Mesendoderm (in vitro differentiated cells): Measurements from ENCODE around the gene RYR2. TPM values are rescaled to one million over a fixed set of nuclear protein-coding genes. Genes with fewer than 3 reads are reported as not detected.

Experiments used
- DNase-seq: peaks from one replicate; pipeline ENCODE4 v3.0.0; 2013
- H2AK5ac ChIP-seq: 2 replicates; pipeline ENCODE4 v1.6.1; 2013; ENCODE audit warnings: low read length, inconsistent platforms
- H2BK120ac ChIP-seq: 2 replicates; pipeline ENCODE4 v1.6.1; 2013; ENCODE audit warnings: low read depth, mild to moderate bottlenecking, low read length, moderate library complexity, mixed read lengths
- H2BK15ac ChIP-seq: replicated peaks from 2 replicates; pipeline ENCODE4 v1.6.1; 2013; ENCODE audit warnings: low read depth, mild to moderate bottlenecking, moderate library complexity
- H2BK5ac ChIP-seq: 2 replicates; pipeline ENCODE4 v1.6.1; 2013; ENCODE audit warnings: low read length, inconsistent platforms
- H3K18ac ChIP-seq: 2 replicates; pipeline ENCODE4 v1.6.1; 2013; ENCODE audit warnings: mild to moderate bottlenecking, low read length, mixed read lengths
- H3K23ac ChIP-seq: one replicate; pipeline ENCODE4 v1.6.1; 2013; ENCODE audit warnings: low read length
- H3K27ac ChIP-seq: 2 replicates; pipeline ENCODE4 v1.5.1; 2013; ENCODE audit warnings: low read depth, mild to moderate bottlenecking, inconsistent platforms, low read length, moderate library complexity
- H3K27me3 ChIP-seq: 2 replicates; pipeline ENCODE4 v1.6.1; 2013; ENCODE audit warnings: low read length, control low read depth, mild to moderate bottlenecking, inconsistent platforms; ENCODE audit not compliant: insufficient read depth, poor library complexity
- H3K36me3 ChIP-seq: 2 replicates; pipeline ENCODE4 v1.6.1; 2013; ENCODE audit warnings: low read length, inconsistent platforms; ENCODE audit not compliant: control insufficient read depth, insufficient read depth
- H3K4ac ChIP-seq: one replicate; pipeline ENCODE4 v1.6.1; 2013; ENCODE audit warnings: low read depth, mild to moderate bottlenecking, low read length, moderate library complexity
- H3K4me1 ChIP-seq: 2 replicates; pipeline ENCODE4 v1.6.1; 2013; ENCODE audit warnings: low read depth, low read length, inconsistent platforms; ENCODE audit not compliant: control insufficient read depth
- H3K4me2 ChIP-seq: 2 replicates; pipeline ENCODE4 v1.6.1; 2013; ENCODE audit warnings: low read length
- H3K4me3 ChIP-seq: 2 replicates; pipeline ENCODE4 v1.5.1; 2013; ENCODE audit warnings: mild to moderate bottlenecking, low read length
- H3K56ac ChIP-seq: one replicate; pipeline ENCODE4 v1.6.1; 2013; ENCODE audit warnings: low read length
- H3K79me1 ChIP-seq: 2 replicates; pipeline ENCODE4 v1.6.1; 2013; ENCODE audit warnings: low read length, inconsistent platforms
- H3K79me2 ChIP-seq: 2 replicates; pipeline ENCODE4 v1.6.1; 2013; ENCODE audit warnings: mild to moderate bottlenecking, low read length; ENCODE audit not compliant: control insufficient read depth, insufficient read depth
- H3K9ac ChIP-seq: 2 replicates; pipeline ENCODE4 v1.6.1; 2013; ENCODE audit warnings: low read length, inconsistent platforms
- H4K5ac ChIP-seq: one replicate; pipeline ENCODE4 v1.6.1; 2013; ENCODE audit warnings: low read length
- H4K8ac ChIP-seq: one replicate; pipeline ENCODE4 v1.6.1; 2013; ENCODE audit warnings: low read depth, mild to moderate bottlenecking, control low read depth, low read length, moderate library complexity
- WGBS: extraction: QIAGEN DNeasy Blood & Tissue Kit; methylation state at CpG from one replicate; pipeline ENCODE4 v1.1.7; 2013; ENCODE audit warnings: low lambda C conversion rate, missing lambda C conversion rate; ENCODE audit not compliant: insufficient coverage; ENCODE audit errors: extremely low coverage; 5-methylcytosine and 5-hydroxymethylcytosine counted together
- polyA plus RNA-seq, 2 experiments: library from polyadenylated mRNA; stranded (reverse); fragments of 200-250 nt; gene quantifications; one replicate each; pipeline ENCODE4 v1.2.3, GENCODE V29; 2013

The RYR2 gene
- polyA plus RNA-seq (2013, experiment 1 of 2), result 5.0 TPM
- polyA plus RNA-seq (2013, experiment 2 of 2), result 4.5 TPM

- peak within 1 kb of the TSS; percentile 47 for H3K4me3 ChIP-seq
- peak; percentile 87 for DNase-seq
- peak within 1 kb of the TSS; percentile 86 for H3K18ac ChIP-seq
- H3K4ac ChIP-seq, result peak within 1 kb of the TSS; percentile 49
- H3K79me2 ChIP-seq, result peaks cover 30% of the 10 kb centered on the region
- H2AK5ac ChIP-seq, result no peak within 1 kb of the TSS
- peak within 1 kb of the TSS; percentile 96 for H3K4me2 ChIP-seq
- H3K36me3 ChIP-seq, result no peaks in the 10 kb centered on the region
- H3K27me3 ChIP-seq, result no peaks in the 10 kb centered on the region
- no peak within 1 kb of the TSS for H3K27ac ChIP-seq
- peak within 1 kb of the TSS; percentile 85 for H3K56ac ChIP-seq
- H2BK15ac ChIP-seq, result no peak within 1 kb of the TSS
- peaks cover 9% of the 10 kb centered on the region for H3K4me1 ChIP-seq
- WGBS, result no CpG with 5 or more reads among the region's 87 CpGs
- H4K8ac ChIP-seq, result no peak within 1 kb of the TSS
- H2BK5ac ChIP-seq, result no peak within 1 kb of the TSS
- H4K5ac ChIP-seq, result no peak within 1 kb of the TSS
- peak within 1 kb of the TSS; percentile 75 for H3K9ac ChIP-seq
- no peak within 1 kb of the TSS for H2BK120ac ChIP-seq
- peak within 1 kb of the TSS; percentile 89 for H3K23ac ChIP-seq
- H3K79me1 ChIP-seq, result peaks cover 3% of the 10 kb centered on the region
These were observed at the start of gene RYR2 for GRCh38 chr1:237041795-237042525. TSS of gene RYR2 (plus strand) at chr1:237042184. CDS start at chr1:237042522, 338 bp downstream.

- no peak overlapping the region for H3K56ac ChIP-seq
- DNase-seq, result no peak
- H3K4me3 ChIP-seq, result no peak overlapping the region
- no peak overlapping the region for H2BK120ac ChIP-seq
- H3K79me1 ChIP-seq, result no peaks in the 10 kb centered on the region
- H2AK5ac ChIP-seq, result no peak overlapping the region
- no peak overlapping the region for H3K27ac ChIP-seq
- no peaks in the 10 kb centered on the region for H3K79me2 ChIP-seq
- no peaks in the 10 kb centered on the region for H3K27me3 ChIP-seq
- WGBS, result no CpG with 5 or more reads among the region's 8 CpGs
- no peak overlapping the region for H3K4ac ChIP-seq
- H3K4me2 ChIP-seq, result no peak overlapping the region
- no peaks in the 10 kb centered on the region for H3K4me1 ChIP-seq
- no peak overlapping the region for H3K18ac ChIP-seq
- H2BK15ac ChIP-seq, result no peak overlapping the region
- H4K8ac ChIP-seq, result no peak overlapping the region
- H4K5ac ChIP-seq, result no peak overlapping the region
- no peak overlapping the region for H3K9ac ChIP-seq
- H3K36me3 ChIP-seq, result no peaks in the 10 kb centered on the region
- H3K23ac ChIP-seq, result no peak overlapping the region
- H2BK5ac ChIP-seq, result no peak overlapping the region
These were observed 49.5 kb upstream of the RYR2 start for GRCh38 chr1:236992449-236992848.

DNA sequence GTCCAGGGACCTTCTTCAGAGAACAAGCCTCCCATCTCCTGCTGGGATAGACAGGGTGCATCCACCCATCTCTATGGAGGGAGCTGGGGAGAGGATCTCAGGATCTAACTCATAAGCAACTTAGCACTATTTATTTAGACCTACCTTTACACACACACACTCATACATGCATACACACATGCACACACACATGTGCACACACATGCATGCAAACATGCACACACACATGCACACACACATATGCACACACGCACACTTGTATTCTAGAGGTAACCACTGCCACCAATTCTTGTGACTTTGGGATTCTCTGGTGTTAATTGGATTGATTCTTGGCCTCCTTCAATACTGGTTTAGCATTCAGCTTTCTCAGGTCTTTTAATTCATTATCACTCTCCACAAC, 47.5 kb upstream of the RYR2 start:
- Histone ChIP-seq H2BK5ac (no peak overlapping the region), H3K27me3 (no peaks in the 10 kb centered on the region), H4K8ac (no peak overlapping the region), H2AK5ac (no peak overlapping the region), H3K79me1 (no peaks in the 10 kb centered on the region), H3K36me3 (no peaks in the 10 kb centered on the region), H3K9ac (no peak overlapping the region), H2BK15ac (no peak overlapping the region), H3K4ac (no peak overlapping the region), H3K4me1 (no peaks in the 10 kb centered on the region), H3K79me2 (no peaks in the 10 kb centered on the region), H4K5ac (no peak overlapping the region), H3K56ac (no peak overlapping the region), H3K4me3 (no peak overlapping the region), H3K27ac (no peak overlapping the region), H3K23ac (no peak overlapping the region), H2BK120ac (no peak overlapping the region), H3K4me2 (no peak overlapping the region), H3K18ac (no peak overlapping the region)
- DNase-seq, result no peak
- no CpG with 5 or more reads among the region's 1 CpG for WGBS

GRCh38 chr1:236997361-236997760, 44.6 kb upstream of the RYR2 start:
- Histone ChIP-seq H2BK15ac (no peak overlapping the region), H2BK120ac (no peak overlapping the region), H3K56ac (peak overlapping the region; percentile 6), H3K4me3 (no peak overlapping the region), H4K5ac (no peak overlapping the region), H2AK5ac (no peak overlapping the region), H3K23ac (no peak overlapping the region), H4K8ac (no peak overlapping the region), H3K9ac (no peak overlapping the region), H3K18ac (no peak overlapping the region), H3K4me2 (no peak overlapping the region), H3K27ac (no peak overlapping the region), H3K4me1 (no peaks in the 10 kb centered on the region), H2BK5ac (no peak overlapping the region), H3K79me2 (no peaks in the 10 kb centered on the region), H3K79me1 (no peaks in the 10 kb centered on the region), H3K4ac (no peak overlapping the region), H3K36me3 (no peaks in the 10 kb centered on the region), H3K27me3 (no peaks in the 10 kb centered on the region)
- no peak for DNase-seq
- WGBS, result no CpG with 5 or more reads among the region's 11 CpGs

GRCh38 chr1:236997882-236998281, 44.1 kb upstream of the RYR2 start:
- Histone ChIP-seq H3K4me2 (no peak overlapping the region), H3K4me3 (no peak overlapping the region), H2BK15ac (no peak overlapping the region), H3K4me1 (no peaks in the 10 kb centered on the region), H3K27ac (no peak overlapping the region), H3K27me3 (no peaks in the 10 kb centered on the region), H4K5ac (no peak overlapping the region), H4K8ac (no peak overlapping the region), H3K18ac (no peak overlapping the region), H2AK5ac (no peak overlapping the region), H3K9ac (no peak overlapping the region), H3K4ac (no peak overlapping the region), H3K79me2 (no peaks in the 10 kb centered on the region), H3K36me3 (no peaks in the 10 kb centered on the region), H3K56ac (no peak overlapping the region), H2BK5ac (no peak overlapping the region), H3K23ac (no peak overlapping the region), H2BK120ac (no peak overlapping the region), H3K79me1 (no peaks in the 10 kb centered on the region)
- DNase-seq, result peak; percentile 48
- no CpG with 5 or more reads among the region's 12 CpGs for WGBS

- Histone ChIP-seq H4K8ac (no peak overlapping the region), H3K23ac (no peak overlapping the region), H2BK15ac (no peak overlapping the region), H3K4me1 (no peaks in the 10 kb centered on the region), H4K5ac (no peak overlapping the region), H2BK5ac (no peak overlapping the region), H3K27ac (no peak overlapping the region), H2AK5ac (no peak overlapping the region), H3K18ac (no peak overlapping the region), H3K4me3 (no peak overlapping the region), H3K56ac (no peak overlapping the region), H3K79me2 (no peaks in the 10 kb centered on the region), H3K27me3 (no peaks in the 10 kb centered on the region), H2BK120ac (no peak overlapping the region), H3K4me2 (no peak overlapping the region), H3K4ac (no peak overlapping the region), H3K36me3 (no peaks in the 10 kb centered on the region), H3K79me1 (no peaks in the 10 kb centered on the region), H3K9ac (no peak overlapping the region)
- no CpG with 5 or more reads among the region's 3 CpGs for WGBS
- DNase-seq, result no peak
These were observed 43.4 kb upstream of the RYR2 start for GRCh38 chr1:236998546-236998945.
